Measurements from ENCODE around the gene POLA1.

DNA sequence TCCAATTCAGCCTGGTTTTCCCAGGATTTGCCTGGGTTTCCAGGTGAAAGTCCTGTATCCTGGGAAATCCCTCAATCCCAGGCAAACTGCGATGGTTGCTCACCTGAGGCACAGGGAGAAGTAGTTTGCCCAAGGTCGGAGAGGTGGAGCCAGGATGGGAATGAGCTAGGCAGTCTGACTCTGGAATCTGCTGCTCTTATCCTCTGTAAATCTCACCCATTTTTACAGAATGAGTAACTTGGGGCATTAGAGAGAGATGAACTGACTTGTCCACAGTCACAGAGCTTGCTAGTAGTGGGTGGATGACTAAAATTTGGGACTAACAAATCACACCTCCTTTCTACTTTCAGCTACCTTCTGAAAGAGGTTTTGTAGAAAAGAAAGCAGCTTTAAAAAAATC, 331.9 kb downstream of the POLA1 start:
- no peak for TF ChIP-seq POLR2A (IDR thresholded peaks at IDR 0.05)
- TF ChIP-seq, protein P1, sequence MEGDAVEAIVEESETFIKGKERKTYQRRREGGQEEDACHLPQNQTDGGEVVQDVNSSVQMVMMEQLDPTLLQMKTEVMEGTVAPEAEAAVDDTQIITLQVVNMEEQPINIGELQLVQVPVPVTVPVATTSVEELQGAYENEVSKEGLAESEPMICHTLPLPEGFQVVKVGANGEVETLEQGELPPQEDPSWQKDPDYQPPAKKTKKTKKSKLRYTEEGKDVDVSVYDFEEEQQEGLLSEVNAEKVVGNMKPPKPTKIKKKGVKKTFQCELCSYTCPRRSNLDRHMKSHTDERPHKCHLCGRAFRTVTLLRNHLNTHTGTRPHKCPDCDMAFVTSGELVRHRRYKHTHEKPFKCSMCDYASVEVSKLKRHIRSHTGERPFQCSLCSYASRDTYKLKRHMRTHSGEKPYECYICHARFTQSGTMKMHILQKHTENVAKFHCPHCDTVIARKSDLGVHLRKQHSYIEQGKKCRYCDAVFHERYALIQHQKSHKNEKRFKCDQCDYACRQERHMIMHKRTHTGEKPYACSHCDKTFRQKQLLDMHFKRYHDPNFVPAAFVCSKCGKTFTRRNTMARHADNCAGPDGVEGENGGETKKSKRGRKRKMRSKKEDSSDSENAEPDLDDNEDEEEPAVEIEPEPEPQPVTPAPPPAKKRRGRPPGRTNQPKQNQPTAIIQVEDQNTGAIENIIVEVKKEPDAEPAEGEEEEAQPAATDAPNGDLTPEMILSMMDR (IDR thresholded peaks at IDR 0.05), result no peak
